T-helper 17 cell (primary cell): ENCODE results near the gene TTC27. TPM values are rescaled to one million over a fixed set of nuclear protein-coding genes. Genes with fewer than 3 reads are reported as not detected.
"Not testable (repeated sequence)": the region's sequence is repeated elsewhere in the genome, so short reads cannot be mapped to it uniquely, and the experiment has no call there.

ENCODE experiments used
- ATAC-seq: fragments of 150-1000 bp; cut with Tn5 transposase; 2 replicates; pipeline ENCODE4 v1.10.0; 2021; ENCODE audit warnings: mild to moderate bottlenecking, moderate library complexity
- DNase-seq, 3 donors: peaks; one replicate each; pipeline versions ENCODE4 v3.0.0 to v3.0.0-alpha.2; 2020 to 2021
- H3K9me3 ChIP-seq: one replicate; pipeline ENCODE4 v1.7.0; 2013; ENCODE audit warnings: low read length, mild to moderate bottlenecking; ENCODE audit not compliant: control insufficient read depth, poor library complexity, severe bottlenecking
- H3K27ac Mint-ChIP-seq: one replicate; pipeline ENCODE4 v1.8.0; 2022; ENCODE audit warnings: mild to moderate bottlenecking, moderate library complexity, mixed read lengths
- H3K27me3 Mint-ChIP-seq: one replicate; pipeline ENCODE4 v1.8.0; 2022; ENCODE audit warnings: mixed read lengths
- H3K36me3 Mint-ChIP-seq: one replicate; pipeline ENCODE4 v1.8.0; 2022; ENCODE audit warnings: low read depth, mixed read lengths
- H3K4me1 Mint-ChIP-seq: one replicate; pipeline ENCODE4 v1.8.0; 2022; ENCODE audit warnings: mild to moderate bottlenecking, mixed read lengths
- H3K4me3 Mint-ChIP-seq: one replicate; pipeline ENCODE4 v1.8.0; 2022; ENCODE audit warnings: mild to moderate bottlenecking, moderate library complexity, mixed read lengths
- total RNA-seq, 4 donors: library from RNA in 2 of 4; stranded (reverse) in 2 of 4; gene quantifications; one replicate each; pipeline ENCODE4 v1.2.3 and lab custom pipeline; 2022 to 2026

The TTC27 gene
- total RNA-seq, 2 donors from 2014 or later: 17.2 to 22.5 TPM

- no peaks in the 10 kb centered on the region for H3K4me1 Mint-ChIP-seq
- no peak overlapping the region for H3K27ac Mint-ChIP-seq
Observed at GRCh38 chr2:32843699-32844098, 215.8 kb downstream of the TTC27 start.

GRCh38 chr2:32844253-32844652 lies 216.4 kb downstream of the TTC27 start:
- ATAC-seq (no peak), DNase-seq (no peak)
- Mint-ChIP-seq H3K36me3 (no peaks in the 10 kb centered on the region), H3K4me1 (no peaks in the 10 kb centered on the region), H3K27me3 (peaks cover 12% of the 10 kb centered on the region), H3K4me3 (no peak overlapping the region), H3K27ac (no peak overlapping the region)
- no peaks in the 10 kb centered on the region for H3K9me3 ChIP-seq

More at GRCh38 chr2:32843699-32844098, 215.8 kb downstream of the TTC27 start:
- Mint-ChIP-seq H3K27me3 (peaks cover 12% of the 10 kb centered on the region), H3K36me3 (no peaks in the 10 kb centered on the region), H3K4me3 (no peak overlapping the region)
- ATAC-seq (no peak), DNase-seq (no peak)
- no peaks in the 10 kb centered on the region for H3K9me3 ChIP-seq

- not testable (repeated sequence) for H3K36me3 Mint-ChIP-seq, H3K9me3 ChIP-seq, ATAC-seq, H3K4me3 Mint-ChIP-seq, H3K4me1 Mint-ChIP-seq, DNase-seq, H3K27ac Mint-ChIP-seq
- H3K27me3 Mint-ChIP-seq: peaks cover 12% of the 10 kb centered on the region
Observed at GRCh38 chr2:32846274-32846673, 218.4 kb downstream of the TTC27 start.

- Mint-ChIP-seq H3K27me3 (peaks cover 12% of the 10 kb centered on the region), H3K4me1 (no peaks in the 10 kb centered on the region), H3K36me3 (no peaks in the 10 kb centered on the region), H3K27ac (no peak overlapping the region), H3K4me3 (no peak overlapping the region)
- DNase-seq (no peak), ATAC-seq (no peak)
- no peaks in the 10 kb centered on the region for H3K9me3 ChIP-seq
Observed at GRCh38 chr2:32847734-32848133, 219.9 kb downstream of the TTC27 start.

- Mint-ChIP-seq H3K27me3 (peaks cover 25% of the 10 kb centered on the region), H3K4me1 (peaks cover 4% of the 10 kb centered on the region), H3K36me3 (peaks cover 3% of the 10 kb centered on the region), H3K4me3 (no peak overlapping the region), H3K27ac (no peak overlapping the region)
- no peaks in the 10 kb centered on the region for H3K9me3 ChIP-seq
- ATAC-seq (no peak), DNase-seq (no peak)
Observed at GRCh38 chr2:32849456-32850194, 221.8 kb downstream of the TTC27 start.

- peaks cover 4% of the 10 kb centered on the region for H3K4me1 Mint-ChIP-seq
- peaks cover 3% of the 10 kb centered on the region for H3K36me3 Mint-ChIP-seq
- peaks cover 42% of the 10 kb centered on the region for H3K27me3 Mint-ChIP-seq
- DNase-seq (no peak), ATAC-seq (no peak)
- no peak overlapping the region for H3K4me3 Mint-ChIP-seq
- no peaks in the 10 kb centered on the region for H3K9me3 ChIP-seq
- H3K27ac Mint-ChIP-seq: no peak overlapping the region
Observed at GRCh38 chr2:32851777-32852439, 224.1 kb downstream of the TTC27 start.

- Mint-ChIP-seq H3K4me3 (no peak overlapping the region), H3K4me1 (peaks cover 4% of the 10 kb centered on the region), H3K27me3 (peaks cover 41% of the 10 kb centered on the region), H3K27ac (no peak overlapping the region), H3K36me3 (peaks cover 3% of the 10 kb centered on the region)
- H3K9me3 ChIP-seq: no peaks in the 10 kb centered on the region
- ATAC-seq (no peak), DNase-seq (no peak)
Observed at GRCh38 chr2:32852856-32853255, 225.0 kb downstream of the TTC27 start.

- Mint-ChIP-seq H3K4me1 (peaks cover 4% of the 10 kb centered on the region), H3K36me3 (peaks cover 3% of the 10 kb centered on the region), H3K4me3 (no peak overlapping the region), H3K27me3 (peaks cover 38% of the 10 kb centered on the region), H3K27ac (no peak overlapping the region)
- DNase-seq: no peak
- no peaks in the 10 kb centered on the region for H3K9me3 ChIP-seq
- no peak for ATAC-seq
Observed at GRCh38 chr2:32856891-32857290, 229.0 kb downstream of the TTC27 start.

- Mint-ChIP-seq H3K4me3 (no peak overlapping the region), H3K27ac (no peak overlapping the region), H3K27me3 (peaks cover 42% of the 10 kb centered on the region), H3K36me3 (peaks cover 3% of the 10 kb centered on the region), H3K4me1 (peaks cover 4% of the 10 kb centered on the region)
- H3K9me3 ChIP-seq: no peaks in the 10 kb centered on the region
- DNase-seq (no peak), ATAC-seq (no peak)
Observed at GRCh38 chr2:32858713-32859112, 230.9 kb downstream of the TTC27 start.

GRCh38 chr2:32860385-32860784 lies 232.5 kb downstream of the TTC27 start:
- H3K4me3 Mint-ChIP-seq: no peak overlapping the region
- no peaks in the 10 kb centered on the region for H3K36me3 Mint-ChIP-seq
- H3K27me3 Mint-ChIP-seq: peaks cover 33% of the 10 kb centered on the region
- H3K27ac Mint-ChIP-seq: no peak overlapping the region
- no peaks in the 10 kb centered on the region for H3K4me1 Mint-ChIP-seq
- DNase-seq: no peak
- ATAC-seq: no peak
- no peaks in the 10 kb centered on the region for H3K9me3 ChIP-seq

GRCh38 chr2:32862269-32863055 lies 234.6 kb downstream of the TTC27 start:
- H3K27ac Mint-ChIP-seq: no peak overlapping the region
- no peaks in the 10 kb centered on the region for H3K4me1 Mint-ChIP-seq
- no peak overlapping the region for H3K4me3 Mint-ChIP-seq
- H3K36me3 Mint-ChIP-seq: no peaks in the 10 kb centered on the region
- ATAC-seq: no peak
- DNase-seq: no peak
- H3K27me3 Mint-ChIP-seq: peaks cover 23% of the 10 kb centered on the region
- no peaks in the 10 kb centered on the region for H3K9me3 ChIP-seq

GRCh38 chr2:32863326-32863725 lies 235.5 kb downstream of the TTC27 start:
- Mint-ChIP-seq H3K4me3 (no peak overlapping the region), H3K27ac (no peak overlapping the region), H3K27me3 (peaks cover 20% of the 10 kb centered on the region), H3K36me3 (no peaks in the 10 kb centered on the region), H3K4me1 (no peaks in the 10 kb centered on the region)
- ATAC-seq: no peak
- no peaks in the 10 kb centered on the region for H3K9me3 ChIP-seq
- no peak for DNase-seq

- no peaks in the 10 kb centered on the region for H3K9me3 ChIP-seq
- Mint-ChIP-seq H3K27me3 (peaks cover 20% of the 10 kb centered on the region), H3K4me1 (no peaks in the 10 kb centered on the region), H3K27ac (no peak overlapping the region), H3K36me3 (no peaks in the 10 kb centered on the region), H3K4me3 (no peak overlapping the region)
- no peak for DNase-seq
- no peak for ATAC-seq
Observed at GRCh38 chr2:32863803-32864202, 236.0 kb downstream of the TTC27 start.
